VCaP (cell line): Measurements from ENCODE around the gene LAMC1.

Experiments used
- H3K27ac ChIP-seq: fragments of 450-650 bp; 2 replicates; pipeline ENCODE4 v1.5.1; 2017
- CTCF ChIP-seq: fragments of 450-650 bp; conservative IDR thresholded peaks from 2 replicates; pipeline ENCODE4 v1.5.1; 2017; ENCODE audit warnings: mild to moderate bottlenecking, moderate library complexity

LAMC1 gene

GRCh38 chr1:183021405-183022201 lies 1.6 kb upstream of the LAMC1 start:
- peak overlapping the region; percentile 98 for H3K27ac ChIP-seq
- TF ChIP-seq CTCF = no peak

GRCh38 chr1:183022202-183023145 lies 746 bp upstream of the LAMC1 start:
- TF ChIP-seq CTCF = no peak
- H3K27ac ChIP-seq = peak overlapping the region; percentile 98

- peak overlapping the region; percentile 98 for H3K27ac ChIP-seq
- peak; percentile 73 for TF ChIP-seq CTCF
These were observed 539 bp downstream of the LAMC1 start for GRCh38 chr1:183023601-183024316.

GRCh38 chr1:183024317-183025009 lies 1.2 kb downstream of the LAMC1 start:
- no peak for TF ChIP-seq CTCF
- peak overlapping the region; percentile 98 for H3K27ac ChIP-seq

GRCh38 chr1:183025010-183025337 lies 1.8 kb downstream of the LAMC1 start:
- no peak for TF ChIP-seq CTCF
- H3K27ac ChIP-seq = peak overlapping the region; percentile 98

GRCh38 chr1:183025782-183026774 lies 2.9 kb downstream of the LAMC1 start:
- peak overlapping the region; percentile 98 for H3K27ac ChIP-seq
- no peak for TF ChIP-seq CTCF
